Tibial nerve (tissue), 4 donors: ENCODE data around the gene MCU. TPM values are rescaled to one million over a fixed set of nuclear protein-coding genes. Genes with fewer than 3 reads are reported as not detected.
"Not testable (repeated sequence)": the region's sequence is repeated elsewhere in the genome, so short reads cannot be mapped to it uniquely, and the experiment has no call there.

Experiments
- DNase-seq, 2 donors: peaks; one replicate each; pipeline ENCODE4 v3.0.0-alpha.2; 2019; ENCODE audit warnings: low spot score in 2 of 2
- H3K27ac ChIP-seq, 4 donors: fragments of 200-600 bp; sonication (generic) in 3 of 4; one replicate each; pipeline ENCODE4 v1.5.1; 2017 to 2019; ENCODE audit warnings: mild to moderate bottlenecking in 1 of 4
- H3K27me3 ChIP-seq, 2 donors: fragments of 200-600 bp; sonication (generic) in 1 of 2; one replicate each; pipeline versions ENCODE4 v1.5.1 to v1.6.0; 2017 to 2019
- H3K36me3 ChIP-seq, 3 donors: fragments of 200-600 bp; sonication (generic); one replicate each; pipeline ENCODE4 v1.5.1; 2018 to 2019
- H3K4me1 ChIP-seq, 4 donors: fragments of 200-600 bp; sonication (generic) in 3 of 4; one replicate each; pipeline ENCODE4 v1.5.1; 2017 to 2019
- H3K4me3 ChIP-seq, 4 donors: fragments of 200-600 bp; sonication (generic) in 3 of 4; one replicate each; pipeline ENCODE4 v1.5.1; 2017 to 2019; ENCODE audit warnings: mild to moderate bottlenecking in 1 of 4, moderate library complexity in 1 of 4
- H3K9me3 ChIP-seq, 4 donors: fragments of 200-600 bp; sonication (generic) in 3 of 4; one replicate each; pipeline ENCODE4 v1.5.1; 2017 to 2019
- CTCF ChIP-seq, 5 experiments: fragments of 200-600 bp in 3 of 5; fragments of 450-650 bp in 2 of 5; sonication (generic) in 3 of 5; IDR thresholded peaks; one replicate each; pipeline ENCODE4 v1.5.1; 2016 to 2019; ENCODE audit warnings: antibody characterized with exemption in 5 of 5, mild to moderate bottlenecking in 3 of 5, moderate library complexity in 2 of 5
- EP300 ChIP-seq, 2 donors: sonication (generic); formaldehyde crosslinking; IDR thresholded peaks; one replicate each; pipeline ENCODE4 v1.6.1; 2017; ENCODE audit warnings: antibody characterized with exemption in 2 of 2, mild to moderate bottlenecking in 1 of 2
- POLR2A ChIP-seq, 2 donors: fragments of 450-650 bp; IDR thresholded peaks; one replicate each; pipeline ENCODE4 v1.6.1; 2017; ENCODE audit warnings: antibody characterized with exemption in 2 of 2, mild to moderate bottlenecking in 2 of 2, moderate library complexity in 2 of 2
- WGBS, 2 donors: methylation state at CpG; one replicate each; pipeline ENCODE4 v1.1.5; 2018; 5-methylcytosine and 5-hydroxymethylcytosine counted together
- total RNA-seq, 4 donors: library from RNA; depleted of rRNA; stranded (reverse); fragments of >200 nt; gene quantifications; one replicate each; pipeline ENCODE4 v1.1.0, GENCODE V29; 2016

MCU gene
- total RNA-seq, 4 donors from 2014 or later, result 6.7 to 16.4 (median 14.2) TPM

- Histone ChIP-seq H3K36me3 (no peaks in the 10 kb centered on the region), H3K27me3 (no peaks in the 10 kb centered on the region), H3K9me3 (no peaks in the 10 kb centered on the region), H3K4me1 (peaks cover 0 to 3% (median 0%) of the 10 kb centered on the region in 4 donors), H3K4me3 (no peak overlapping the region), H3K27ac (no peak overlapping the region)
- 83 to 94% methylated on average over 1 of the region's 1 CpG for WGBS, 2 donors
- TF ChIP-seq POLR2A (IDR thresholded peaks at IDR 0.05), result no peak
- no peak for DNase-seq
Measured at GRCh38 chr10:72673280-72673679, 18.7 kb upstream of the MCU start.

GRCh38 chr10:72674174-72674573 lies 17.8 kb upstream of the MCU start:
- not testable (repeated sequence) for H3K27me3 ChIP-seq, H3K36me3 ChIP-seq, DNase-seq, H3K4me1 ChIP-seq, H3K4me3 ChIP-seq, H3K27ac ChIP-seq, H3K9me3 ChIP-seq
- 95 to 96% methylated on average over 5 of the region's 5 CpGs for WGBS, 2 donors

- WGBS, 2 donors, result 82 to 87% methylated on average over 4 of the region's 4 CpGs
- Histone ChIP-seq H3K9me3 (no peaks in the 10 kb centered on the region), H3K36me3 (no peaks in the 10 kb centered on the region), H3K27ac (no peak overlapping the region), H3K27me3 (no peaks in the 10 kb centered on the region), H3K4me1 (peaks cover 0 to 3% (median 0%) of the 10 kb centered on the region in 4 donors), H3K4me3 (no peak overlapping the region)
- TF ChIP-seq CTCF (IDR thresholded peaks at IDR 0.05), result no peak
- TF ChIP-seq POLR2A (IDR thresholded peaks at IDR 0.05), result no peak
- no peak for TF ChIP-seq EP300 (IDR thresholded peaks at IDR 0.05)
- no peak for DNase-seq
Measured at GRCh38 chr10:72679838-72680241, 12.1 kb upstream of the MCU start.

GRCh38 chr10:72682638-72683037 lies 9.3 kb upstream of the MCU start:
- Histone ChIP-seq H3K36me3 (no peaks in the 10 kb centered on the region), H3K27ac (no peak overlapping the region), H3K4me1 (no peaks in the 10 kb centered on the region), H3K4me3 (no peak overlapping the region), H3K9me3 (no peaks in the 10 kb centered on the region), H3K27me3 (no peaks in the 10 kb centered on the region)
- TF ChIP-seq POLR2A (IDR thresholded peaks at IDR 0.05), result no peak
- no peak for TF ChIP-seq EP300 (IDR thresholded peaks at IDR 0.05)
- whole genome bisulfite sequencing, 2 donors, result 77 to 84% methylated on average over 6 of the region's 6 CpGs
- no peak for DNase-seq

DNA sequence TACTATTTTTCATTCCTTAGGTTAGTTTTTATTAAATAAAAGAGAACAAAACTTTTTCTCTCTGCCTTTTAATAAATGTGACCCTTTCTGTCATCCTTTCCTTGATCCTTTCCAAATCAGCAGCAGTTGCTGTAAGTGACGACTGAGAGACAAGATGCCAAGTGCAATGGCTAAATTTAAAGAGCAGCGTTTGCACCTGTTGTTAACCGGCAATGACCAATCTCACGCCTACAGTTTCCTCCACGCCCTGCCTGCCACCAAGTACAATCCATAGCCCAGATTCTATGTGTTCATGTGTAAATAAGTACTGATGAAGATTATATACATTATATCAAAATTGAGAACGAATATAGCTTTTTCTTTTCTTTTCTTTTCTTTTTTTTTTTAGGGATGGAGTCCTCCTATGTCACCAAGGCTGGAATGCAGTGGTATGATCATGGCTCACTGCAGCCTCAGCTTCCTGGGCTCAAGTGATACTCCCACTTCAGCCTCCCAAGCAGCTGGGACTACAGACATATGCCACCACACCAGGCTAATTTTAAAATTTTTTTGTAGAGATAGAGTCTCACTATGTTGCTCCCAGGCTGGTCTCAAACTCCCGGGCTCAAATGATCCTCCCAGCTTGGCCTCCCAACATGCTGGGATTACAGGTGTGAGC lies 6.5 kb upstream of the MCU start:
- TF ChIP-seq EP300 (IDR thresholded peaks at IDR 0.05) (no peak), CTCF (IDR thresholded peaks at IDR 0.05) (no peak), POLR2A (IDR thresholded peaks at IDR 0.05) (no peak)
- no peaks in the 10 kb centered on the region for H3K27me3 ChIP-seq
- H3K9me3 ChIP-seq, result no peaks in the 10 kb centered on the region
- WGBS, 2 donors, result 91% methylated on average over 7 of the region's 7 CpGs
- no peaks in the 10 kb centered on the region for H3K36me3 ChIP-seq
- no peak overlapping the region for H3K4me3 ChIP-seq
- no peak overlapping the region for H3K27ac ChIP-seq
- no peaks in the 10 kb centered on the region for H3K4me1 ChIP-seq
- no peak for DNase-seq

- 93 to 94% methylated on average over 8 of the region's 8 CpGs for WGBS, 2 donors
- H3K27ac ChIP-seq, H3K9me3 ChIP-seq, H3K36me3 ChIP-seq, DNase-seq, H3K4me1 ChIP-seq, H3K4me3 ChIP-seq, H3K27me3 ChIP-seq: not testable (repeated sequence)
Measured at GRCh38 chr10:72686430-72686829, 5.5 kb upstream of the MCU start.

DNA sequence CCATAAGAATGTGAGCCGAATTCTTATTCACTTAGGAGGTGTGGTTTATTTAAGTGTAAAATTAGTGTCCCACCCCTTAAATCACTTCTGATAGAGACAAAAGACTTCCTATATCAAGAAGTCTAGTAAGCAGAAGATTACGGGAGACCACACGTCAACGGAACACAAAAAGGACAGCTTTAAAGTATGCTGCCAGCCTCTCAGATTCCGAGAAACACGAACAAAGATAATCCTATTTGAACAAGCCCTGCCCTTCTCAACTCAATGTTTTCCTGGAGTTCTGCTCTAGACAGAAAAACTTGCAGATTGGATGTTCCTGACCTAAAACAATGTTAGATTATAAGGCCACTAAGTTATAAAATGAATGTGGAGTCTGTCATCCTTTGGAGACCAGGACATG lies 4.9 kb upstream of the MCU start:
- Histone ChIP-seq H3K27ac (no peak overlapping the region), H3K27me3 (no peaks in the 10 kb centered on the region), H3K4me1 (peaks cover 0 to 5% (median 0%) of the 10 kb centered on the region in 4 donors), H3K36me3 (no peaks in the 10 kb centered on the region), H3K9me3 (no peaks in the 10 kb centered on the region), H3K4me3 (no peak overlapping the region)
- no peak for DNase-seq
- no peak for TF ChIP-seq EP300 (IDR thresholded peaks at IDR 0.05)
- TF ChIP-seq CTCF (IDR thresholded peaks at IDR 0.05), result no peak
- no peak for TF ChIP-seq POLR2A (IDR thresholded peaks at IDR 0.05)
- WGBS, 2 donors, result 56 to 57% methylated on average over 6 of the region's 6 CpGs
